Naive B cell (primary cell): ENCODE data around the gene FOXE3. TPM values are rescaled to one million over a fixed set of nuclear protein-coding genes. Genes with fewer than 3 reads are reported as not detected.

Experiments
- ATAC-seq, 2 donors: fragments of 150-1000 bp; cut with Tn5 transposase; 2 replicates each; pipeline ENCODE4 v1.10.0; 2021; ENCODE audit warnings: low read depth in 2 of 2, mild to moderate bottlenecking in 2 of 2, moderate library complexity in 2 of 2
- DNase-seq: peaks from one replicate; pipeline ENCODE4 v3.0.0; 2022
- H3K27ac Mint-ChIP-seq, 6 donors: one replicate each; pipeline ENCODE4 v1.8.0; 2020 to 2022; ENCODE audit warnings: mild to moderate bottlenecking in 6 of 6, mixed read lengths in 6 of 6, moderate library complexity in 5 of 6, inconsistent platforms in 2 of 6
- H3K27me3 Mint-ChIP-seq, 3 donors: one replicate each; pipeline ENCODE4 v1.8.0; 2021 to 2022; ENCODE audit warnings: mixed read lengths in 3 of 3, mild to moderate bottlenecking in 1 of 3
- H3K36me3 Mint-ChIP-seq, 2 donors: one replicate each; pipeline ENCODE4 v1.8.0; 2020 to 2022; ENCODE audit warnings: mixed read lengths in 2 of 2, inconsistent platforms in 1 of 2, mild to moderate bottlenecking in 1 of 2
- H3K4me1 Mint-ChIP-seq, 3 donors: one replicate each; pipeline ENCODE4 v1.8.0; 2020 to 2022; ENCODE audit warnings: mixed read lengths in 3 of 3, inconsistent platforms in 1 of 3, mild to moderate bottlenecking in 1 of 3, moderate library complexity in 1 of 3
- H3K4me3 Mint-ChIP-seq, 8 donors: one replicate each; pipeline ENCODE4 v1.8.0; 2020 to 2022; ENCODE audit warnings: mild to moderate bottlenecking in 8 of 8, mixed read lengths in 8 of 8, moderate library complexity in 8 of 8, inconsistent platforms in 2 of 8
- H3K9me3 Mint-ChIP-seq, 7 donors: one replicate each; pipeline ENCODE4 v1.8.0; 2020 to 2022; ENCODE audit warnings: mixed read lengths in 7 of 7, mild to moderate bottlenecking in 5 of 7, inconsistent platforms in 2 of 7, moderate library complexity in 1 of 7
- polyA plus RNA-seq, 6 donors: library from polyadenylated mRNA; unstranded; fragments of 300-500 nt; fragmentation: Illumina TruSeq; gene quantifications; one replicate each; pipeline ENCODE4 v1.2.3, GENCODE V29; 2021; ENCODE audit warnings: low read depth in 6 of 6

FOXE3 gene
- polyA plus RNA-seq, 6 donors from 2014 or later: not detected

GRCh38 chr1:47439017-47439818 lies 23.1 kb downstream of the FOXE3 start:
- H3K27ac Mint-ChIP-seq: peak overlapping the region in 3 of 6 donors; percentile 27 to 86 (median 42)
- no peak for ATAC-seq

GRCh38 chr1:47439819-47440598 lies 23.9 kb downstream of the FOXE3 start:
- no peak for DNase-seq
- Mint-ChIP-seq H3K27me3 (peaks cover 0 to 10% (median 8%) of the 10 kb centered on the region in 3 donors), H3K36me3 (peaks cover 0 to 6% of the 10 kb centered on the region in 2 donors), H3K27ac (peak overlapping the region in 1 of 6 donors; percentile 86), H3K9me3 (peaks cover 0 to 11% (median 6%) of the 10 kb centered on the region in 7 donors), H3K4me3 (peak overlapping the region in 5 of 8 donors; percentile 64 to 88 (median 71)), H3K4me1 (peaks cover 14 to 38% (median 22%) of the 10 kb centered on the region in 3 donors)
- ATAC-seq: no peak

More at GRCh38 chr1:47439017-47439818, 23.1 kb downstream of the FOXE3 start:
- H3K4me3 Mint-ChIP-seq: peak overlapping the region in 5 of 8 donors; percentile 64 to 88 (median 71)
- DNase-seq: no peak
- peaks cover 0 to 4% of the 10 kb centered on the region in 2 donors for H3K36me3 Mint-ChIP-seq
- H3K9me3 Mint-ChIP-seq: peaks cover 0 to 9% (median 2%) of the 10 kb centered on the region in 7 donors
- peaks cover 16 to 39% (median 19%) of the 10 kb centered on the region in 3 donors for H3K4me1 Mint-ChIP-seq
- peaks cover 4 to 16% (median 15%) of the 10 kb centered on the region in 3 donors for H3K27me3 Mint-ChIP-seq

DNA sequence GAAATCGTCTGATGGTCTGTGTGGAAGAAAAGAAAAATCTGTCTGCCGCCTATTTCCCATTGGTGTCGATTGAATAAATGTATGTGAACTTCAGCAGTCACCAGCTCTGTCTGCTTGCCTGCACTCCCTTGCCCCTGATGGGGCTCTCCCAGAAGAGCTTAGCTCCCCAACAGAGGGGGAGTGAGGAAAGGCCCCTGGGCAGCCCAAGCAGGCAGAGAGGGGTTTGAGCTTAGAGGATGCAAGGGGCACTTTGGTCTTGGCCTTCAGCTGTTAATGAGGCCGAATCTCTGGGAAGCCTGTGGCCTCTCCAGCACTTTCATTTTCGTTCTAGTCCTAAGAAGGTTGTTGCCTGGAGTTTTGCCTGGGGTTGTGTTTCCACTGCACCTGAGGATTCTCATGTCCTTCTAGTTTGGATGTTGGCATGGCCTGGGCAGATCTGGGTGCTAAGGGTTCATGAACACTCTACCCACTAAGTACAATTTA lies 24.6 kb downstream of the FOXE3 start:
- ATAC-seq: no peak
- Mint-ChIP-seq H3K27me3 (peaks cover 0 to 8% (median 1%) of the 10 kb centered on the region in 3 donors), H3K36me3 (peaks cover 0 to 6% of the 10 kb centered on the region in 2 donors), H3K27ac (no peak overlapping the region), H3K4me1 (peaks cover 10 to 38% (median 25%) of the 10 kb centered on the region in 3 donors), H3K9me3 (peaks cover 0 to 14% (median 6%) of the 10 kb centered on the region in 7 donors), H3K4me3 (no peak overlapping the region)
- DNase-seq: no peak

GRCh38 chr1:47441450-47442106 lies 25.5 kb downstream of the FOXE3 start:
- peaks cover 0 to 16% (median 7%) of the 10 kb centered on the region in 7 donors for H3K9me3 Mint-ChIP-seq
- peaks cover 4 to 33% (median 16%) of the 10 kb centered on the region in 3 donors for H3K4me1 Mint-ChIP-seq
- peaks cover 0 to 6% of the 10 kb centered on the region in 2 donors for H3K36me3 Mint-ChIP-seq
- H3K27ac Mint-ChIP-seq: no peak overlapping the region
- no peak overlapping the region for H3K4me3 Mint-ChIP-seq
- H3K27me3 Mint-ChIP-seq: peaks cover 0 to 6% (median 0%) of the 10 kb centered on the region in 3 donors
- no peak for DNase-seq
- no peak for ATAC-seq

DNA sequence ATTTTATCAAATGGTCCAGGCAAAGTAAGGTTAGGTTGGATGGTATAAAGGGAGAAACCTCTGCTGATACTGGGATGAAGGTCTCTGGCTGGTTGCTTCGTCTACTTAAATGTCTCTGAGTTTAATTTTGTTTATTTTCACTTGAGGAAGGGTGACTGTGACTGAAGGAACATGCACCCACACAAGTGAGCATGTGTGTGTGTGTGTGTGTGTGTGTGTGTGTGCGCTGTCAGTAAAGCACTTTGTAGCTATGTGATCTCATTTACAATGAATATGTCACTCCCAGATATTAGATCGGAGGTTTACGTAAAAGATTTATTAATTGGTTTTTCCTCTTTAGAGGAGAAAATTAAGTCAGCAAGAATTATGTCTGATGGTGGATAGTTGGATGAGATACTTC lies 26.1 kb downstream of the FOXE3 start:
- no peak overlapping the region for H3K27ac Mint-ChIP-seq
- H3K36me3 Mint-ChIP-seq: peaks cover 0 to 6% of the 10 kb centered on the region in 2 donors
- peaks cover 0 to 11% (median 0%) of the 10 kb centered on the region in 3 donors for H3K27me3 Mint-ChIP-seq
- ATAC-seq (no peak), DNase-seq (no peak)
- H3K9me3 Mint-ChIP-seq: peaks cover 0 to 19% (median 10%) of the 10 kb centered on the region in 7 donors
- peaks cover 3 to 29% (median 13%) of the 10 kb centered on the region in 3 donors for H3K4me1 Mint-ChIP-seq
- H3K4me3 Mint-ChIP-seq: no peak overlapping the region

DNA sequence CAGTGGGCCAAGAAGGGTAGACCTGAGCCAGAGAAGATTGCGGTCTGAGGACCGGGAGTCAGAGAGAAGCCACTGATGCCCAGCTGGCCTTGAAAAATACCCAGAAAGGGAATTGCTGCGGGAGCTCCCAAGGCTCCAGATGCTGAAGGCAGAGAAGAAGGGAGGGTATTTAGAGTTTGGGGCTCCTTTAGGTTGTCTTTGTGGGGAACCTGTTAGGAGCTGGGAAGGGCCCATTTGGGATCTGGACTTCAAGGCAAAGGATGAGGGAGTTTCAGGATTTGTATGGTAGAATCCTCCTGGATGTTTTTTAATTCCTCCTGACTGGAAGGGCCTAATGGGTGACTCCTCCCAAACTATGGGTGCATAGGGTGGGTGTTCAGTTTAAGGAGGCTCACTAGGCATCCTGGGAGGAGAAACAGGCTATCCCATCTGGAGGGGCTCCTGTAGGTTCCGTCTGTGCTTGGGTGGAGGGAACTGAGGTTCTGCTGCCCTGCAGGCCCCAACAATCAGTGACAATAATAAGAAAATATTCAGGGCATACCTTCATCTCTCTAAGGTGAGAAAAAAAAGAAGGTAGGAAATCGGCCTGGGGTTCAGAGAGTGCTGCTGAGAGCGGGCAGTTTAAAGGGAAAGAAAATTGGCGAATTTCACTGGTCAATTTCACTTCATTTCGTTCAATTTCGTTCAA lies 26.9 kb downstream of the FOXE3 start:
- Mint-ChIP-seq H3K36me3 (peaks cover 0 to 6% of the 10 kb centered on the region in 2 donors), H3K4me1 (peaks cover 3 to 29% (median 13%) of the 10 kb centered on the region in 3 donors), H3K27ac (peak overlapping the region in 1 of 6 donors; percentile 26), H3K4me3 (peak overlapping the region in 4 of 8 donors; percentile 12 to 48 (median 38)), H3K9me3 (peaks cover 0 to 19% (median 10%) of the 10 kb centered on the region in 7 donors), H3K27me3 (peaks cover 0 to 19% (median 3%) of the 10 kb centered on the region in 3 donors)
- DNase-seq (no peak), ATAC-seq (no peak)

DNA sequence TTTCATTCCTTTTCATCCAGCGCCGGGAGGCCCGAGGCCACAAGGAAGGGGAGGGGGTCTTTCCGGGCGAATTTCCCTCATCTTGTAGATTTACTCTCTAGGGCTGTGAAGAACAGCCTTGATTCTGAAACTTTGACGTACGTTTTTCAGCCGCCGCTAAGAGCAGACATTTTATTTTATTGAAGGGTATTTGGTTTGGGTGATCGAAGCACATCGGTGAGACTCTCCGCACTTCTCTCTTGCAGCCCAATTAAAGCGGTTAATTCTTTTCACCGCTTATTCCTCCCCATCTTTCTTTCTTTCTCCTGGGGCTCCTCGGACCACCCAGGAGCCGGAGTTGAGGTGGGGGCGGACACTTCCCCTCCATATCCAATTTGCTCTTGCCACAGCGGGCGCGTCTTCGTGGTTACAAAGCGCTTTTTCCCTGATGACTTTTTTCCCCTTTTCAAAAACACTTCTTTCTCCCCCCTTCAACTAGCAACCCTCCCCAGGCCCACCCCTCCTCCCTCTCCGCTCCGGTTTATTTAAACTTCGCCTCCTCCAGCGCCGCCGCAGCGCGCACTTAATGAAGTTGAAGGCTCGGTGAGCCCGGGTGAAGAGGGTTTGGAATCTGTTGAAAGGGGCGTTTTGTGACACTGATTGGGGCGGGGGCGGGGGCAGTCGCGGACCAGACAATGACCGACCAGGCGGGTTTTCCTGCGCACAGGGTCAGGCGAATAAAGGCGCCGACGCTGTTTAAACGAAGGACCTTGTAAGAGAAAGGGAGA lies 27.6 kb downstream of the FOXE3 start:
- DNase-seq (no peak), ATAC-seq (no peak)
- peaks cover 0 to 23% (median 10%) of the 10 kb centered on the region in 3 donors for H3K27me3 Mint-ChIP-seq
- peak overlapping the region in 4 of 6 donors; percentile 50 to 91 (median 74) for H3K27ac Mint-ChIP-seq
- H3K9me3 Mint-ChIP-seq: peaks cover 0 to 19% (median 10%) of the 10 kb centered on the region in 7 donors
- H3K36me3 Mint-ChIP-seq: peaks cover 0 to 6% of the 10 kb centered on the region in 2 donors
- peak overlapping the region in 7 of 8 donors; percentile 47 to 86 (median 72) for H3K4me3 Mint-ChIP-seq
- H3K4me1 Mint-ChIP-seq: peaks cover 3 to 29% (median 13%) of the 10 kb centered on the region in 3 donors

DNA sequence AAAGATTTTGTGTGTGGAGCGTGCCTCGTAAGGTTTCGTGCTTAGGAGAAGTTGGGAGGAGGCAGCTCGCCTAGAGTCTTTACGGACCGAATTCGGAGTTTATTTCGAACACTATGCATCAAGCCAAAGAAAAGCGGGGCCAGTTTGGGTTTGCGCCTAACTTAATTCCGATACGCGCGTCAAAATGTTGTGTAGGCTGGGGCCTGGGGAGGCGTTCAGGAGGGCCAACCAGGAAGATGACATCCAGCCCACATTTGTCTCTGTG lies 28.1 kb downstream of the FOXE3 start:
- ATAC-seq (no peak), DNase-seq (no peak)
- Mint-ChIP-seq H3K27me3 (peaks cover 0 to 28% (median 15%) of the 10 kb centered on the region in 3 donors), H3K4me3 (peak overlapping the region; percentile 47 to 86 (median 73)), H3K9me3 (peaks cover 0 to 21% (median 10%) of the 10 kb centered on the region in 7 donors), H3K4me1 (peaks cover 3 to 29% (median 13%) of the 10 kb centered on the region in 3 donors), H3K27ac (peak overlapping the region in 4 of 6 donors; percentile 33 to 91 (median 73)), H3K36me3 (peaks cover 0 to 6% of the 10 kb centered on the region in 2 donors)

- H3K27me3 Mint-ChIP-seq: peaks cover 0 to 32% (median 21%) of the 10 kb centered on the region in 3 donors
Observed at GRCh38 chr1:47444562-47445465, 28.7 kb downstream of the FOXE3 start.

GRCh38 chr1:47445823-47446550 lies 29.9 kb downstream of the FOXE3 start:
- ATAC-seq: no peak
- peaks cover 0 to 24% (median 10%) of the 10 kb centered on the region in 7 donors for H3K9me3 Mint-ChIP-seq
- peaks cover 3 to 25% (median 20%) of the 10 kb centered on the region in 3 donors for H3K4me1 Mint-ChIP-seq
- H3K27me3 Mint-ChIP-seq: peaks cover 0 to 43% (median 33%) of the 10 kb centered on the region in 3 donors
- peak overlapping the region in 3 of 6 donors; percentile 22 to 81 (median 74) for H3K27ac Mint-ChIP-seq
- H3K4me3 Mint-ChIP-seq: peak overlapping the region in 5 of 8 donors; percentile 41 to 82 (median 62)
- DNase-seq: no peak
- peaks cover 0 to 6% of the 10 kb centered on the region in 2 donors for H3K36me3 Mint-ChIP-seq

More at GRCh38 chr1:47444562-47445465, 28.7 kb downstream of the FOXE3 start:
- H3K4me1 Mint-ChIP-seq: peaks cover 3 to 26% (median 14%) of the 10 kb centered on the region in 3 donors
- no peak for DNase-seq
- peak in 1 of 2 donors; percentile 11 for ATAC-seq
- peak overlapping the region; percentile 62 to 86 (median 76) for H3K4me3 Mint-ChIP-seq
- peak overlapping the region in 4 of 6 donors; percentile 33 to 91 (median 73) for H3K27ac Mint-ChIP-seq
- peaks cover 0 to 6% of the 10 kb centered on the region in 2 donors for H3K36me3 Mint-ChIP-seq
- H3K9me3 Mint-ChIP-seq: peaks cover 0 to 23% (median 10%) of the 10 kb centered on the region in 7 donors
